ENCODE results near the gene HIRA.

The HIRA gene

DNA sequence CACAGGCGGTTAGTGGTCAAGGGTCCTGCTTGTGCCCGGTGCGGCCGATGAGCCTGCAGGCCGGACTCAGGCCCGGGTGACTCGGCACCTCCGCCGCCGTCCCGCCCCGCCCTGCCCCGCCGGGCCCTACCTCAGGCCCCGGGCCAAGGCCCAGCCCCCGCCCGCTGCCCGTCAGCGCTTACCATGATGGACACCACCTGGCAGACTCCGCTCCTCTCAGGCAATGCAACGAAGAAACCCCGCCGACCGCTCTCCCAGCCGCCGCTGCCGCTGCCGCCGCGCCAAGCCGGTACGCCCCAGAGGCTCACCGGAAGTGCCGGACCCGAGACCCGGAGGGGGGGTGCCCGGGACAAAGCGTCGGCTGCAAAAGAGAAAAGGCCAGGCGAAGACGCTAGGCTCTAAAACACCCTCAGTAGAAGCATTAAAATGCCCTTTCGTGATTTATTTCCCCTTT is 47.4 kb upstream of the HIRA start, which contains the start of gene UFD1:
Gene UFD1 (minus strand): TSS at position 293 of the 454 bp plus-strand sequence. CDS start 108 bp downstream, at position 185.
- H4K20me1 ChIP-seq (ENCODE audit: control insufficient read depth, insufficient read depth, low read depth, low read length), result peaks cover 17% of the 10 kb centered on the region; the same call in 1 of the 2 replicates
- TF ChIP-seq, protein P1, sequence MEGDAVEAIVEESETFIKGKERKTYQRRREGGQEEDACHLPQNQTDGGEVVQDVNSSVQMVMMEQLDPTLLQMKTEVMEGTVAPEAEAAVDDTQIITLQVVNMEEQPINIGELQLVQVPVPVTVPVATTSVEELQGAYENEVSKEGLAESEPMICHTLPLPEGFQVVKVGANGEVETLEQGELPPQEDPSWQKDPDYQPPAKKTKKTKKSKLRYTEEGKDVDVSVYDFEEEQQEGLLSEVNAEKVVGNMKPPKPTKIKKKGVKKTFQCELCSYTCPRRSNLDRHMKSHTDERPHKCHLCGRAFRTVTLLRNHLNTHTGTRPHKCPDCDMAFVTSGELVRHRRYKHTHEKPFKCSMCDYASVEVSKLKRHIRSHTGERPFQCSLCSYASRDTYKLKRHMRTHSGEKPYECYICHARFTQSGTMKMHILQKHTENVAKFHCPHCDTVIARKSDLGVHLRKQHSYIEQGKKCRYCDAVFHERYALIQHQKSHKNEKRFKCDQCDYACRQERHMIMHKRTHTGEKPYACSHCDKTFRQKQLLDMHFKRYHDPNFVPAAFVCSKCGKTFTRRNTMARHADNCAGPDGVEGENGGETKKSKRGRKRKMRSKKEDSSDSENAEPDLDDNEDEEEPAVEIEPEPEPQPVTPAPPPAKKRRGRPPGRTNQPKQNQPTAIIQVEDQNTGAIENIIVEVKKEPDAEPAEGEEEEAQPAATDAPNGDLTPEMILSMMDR (IDR thresholded peaks at IDR 0.05; ENCODE audit: low read depth, low read length, poor library complexity, severe bottlenecking), result no peak
- TF ChIP-seq EZH2phosphoT487 (IDR thresholded peaks at IDR 0.05; ENCODE audit: borderline replicate concordance, low read length), result no peak
- H3K4me1 ChIP-seq (ENCODE audit: control insufficient read depth, low read length), result peaks cover 19% of the 10 kb centered on the region
- peak within 1 kb of the TSS; percentile 82 for H3K27ac ChIP-seq (ENCODE audit: low read depth, low read length)
- no peaks in the 10 kb centered on the region for H3F3A ChIP-seq (ENCODE audit: control insufficient read depth, insufficient read depth)
- no peaks in the 10 kb centered on the region for H3K9me3 ChIP-seq (ENCODE audit: control insufficient read depth, insufficient read depth, low read length)
- H3K79me2 ChIP-seq (ENCODE audit: control insufficient read depth, low read length), result peaks cover 79% of the 10 kb centered on the region
- H3K36me3 ChIP-seq (ENCODE audit: control insufficient read depth, low read length), result peaks cover 62% of the 10 kb centered on the region
- peak within 1 kb of the TSS; percentile 99 for H3K4me3 ChIP-seq (ENCODE audit: low read length)
- no peaks in the 10 kb centered on the region for H3K27me3 ChIP-seq (ENCODE audit: control insufficient read depth, low read length)
- peak within 1 kb of the TSS; percentile 90 for H3K4me2 ChIP-seq (ENCODE audit: low read length)
- no peaks in the 10 kb centered on the region for H3K9me2 ChIP-seq (replicated peaks; ENCODE audit: control insufficient read depth, low read length)

- Histone ChIP-seq H3K4me2 (ENCODE audit: low read length) (peak overlapping the region; percentile 90), H3K27me3 (ENCODE audit: control insufficient read depth, low read length) (no peaks in the 10 kb centered on the region), H3K9me2 (replicated peaks; ENCODE audit: control insufficient read depth, low read length) (no peaks in the 10 kb centered on the region), H3F3A (ENCODE audit: control insufficient read depth, insufficient read depth) (no peaks in the 10 kb centered on the region), H4K20me1 (ENCODE audit: control insufficient read depth, insufficient read depth, low read depth, low read length) (peaks cover 17% of the 10 kb centered on the region; the same call in 1 of the 2 replicates), H3K36me3 (ENCODE audit: control insufficient read depth, low read length) (peaks cover 62% of the 10 kb centered on the region), H3K79me2 (ENCODE audit: control insufficient read depth, low read length) (peaks cover 83% of the 10 kb centered on the region), H3K9me3 (ENCODE audit: control insufficient read depth, insufficient read depth, low read length) (no peaks in the 10 kb centered on the region), H3K4me3 (ENCODE audit: low read length) (peak overlapping the region; percentile 99), H3K4me1 (ENCODE audit: control insufficient read depth, low read length) (peaks cover 19% of the 10 kb centered on the region), H3K27ac (ENCODE audit: low read depth, low read length) (peak overlapping the region; percentile 82)
- TF ChIP-seq EZH2phosphoT487 (IDR thresholded peaks at IDR 0.05; ENCODE audit: borderline replicate concordance, low read length), result no peak
- TF ChIP-seq, protein P1 (IDR thresholded peaks at IDR 0.05; ENCODE audit: low read depth, low read length, poor library complexity, severe bottlenecking), result no peak
These were observed 46.7 kb upstream of the HIRA start for GRCh38 chr22:19478045-19478900.

DNA sequence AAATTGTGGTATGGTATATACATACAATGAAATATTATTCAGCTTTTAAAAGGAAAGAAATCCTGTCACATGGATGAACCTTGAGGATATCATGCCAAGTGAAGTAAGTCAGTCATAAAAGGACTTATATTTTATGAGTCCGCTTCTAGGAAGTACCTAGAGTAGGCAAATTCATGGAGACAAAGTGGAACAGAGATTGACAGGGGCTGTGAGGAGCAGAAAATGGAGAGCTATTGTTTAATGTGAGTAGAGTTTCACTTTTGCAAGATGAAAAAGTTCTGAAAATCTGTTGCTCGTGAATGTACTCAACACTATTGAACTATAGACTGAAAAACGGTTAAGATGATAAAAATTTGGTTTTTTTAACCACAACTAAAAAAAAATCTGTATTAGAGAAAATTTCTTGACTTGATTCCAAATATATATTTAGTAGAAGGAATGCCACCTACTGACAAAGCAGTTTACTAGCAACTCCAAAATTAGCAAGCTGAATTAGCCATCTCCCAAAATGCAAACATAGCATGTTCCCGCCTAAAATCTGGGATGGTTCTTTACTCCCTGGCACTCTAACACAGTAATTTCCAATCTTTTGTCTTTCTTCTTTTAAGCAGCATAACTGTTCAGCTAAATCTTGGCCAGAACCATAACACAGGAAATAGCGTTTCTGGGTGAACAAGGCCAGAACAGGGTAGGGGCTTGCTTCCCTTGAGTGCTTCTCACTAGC is 46.0 kb upstream of the HIRA start:
- H3K4me1 ChIP-seq (ENCODE audit: control insufficient read depth, low read length), result peaks cover 19% of the 10 kb centered on the region
- H3K9me3 ChIP-seq (ENCODE audit: control insufficient read depth, insufficient read depth, low read length), result no peaks in the 10 kb centered on the region
- no peaks in the 10 kb centered on the region for H3F3A ChIP-seq (ENCODE audit: control insufficient read depth, insufficient read depth)
- H4K20me1 ChIP-seq (ENCODE audit: control insufficient read depth, insufficient read depth, low read depth, low read length), result peaks cover 17% of the 10 kb centered on the region; the same call in 1 of the 2 replicates
- H3K9me2 ChIP-seq (replicated peaks; ENCODE audit: control insufficient read depth, low read length), result no peaks in the 10 kb centered on the region
- peak overlapping the region; percentile 99 for H3K4me3 ChIP-seq (ENCODE audit: low read length)
- peak overlapping the region; percentile 90 for H3K4me2 ChIP-seq (ENCODE audit: low read length)
- no peaks in the 10 kb centered on the region for H3K27me3 ChIP-seq (ENCODE audit: control insufficient read depth, low read length)
- peaks cover 84% of the 10 kb centered on the region for H3K79me2 ChIP-seq (ENCODE audit: control insufficient read depth, low read length)
- H3K27ac ChIP-seq (ENCODE audit: low read depth, low read length), result peak overlapping the region; percentile 23
- H3K36me3 ChIP-seq (ENCODE audit: control insufficient read depth, low read length), result peaks cover 62% of the 10 kb centered on the region
- TF ChIP-seq EZH2phosphoT487 (IDR thresholded peaks at IDR 0.05; ENCODE audit: borderline replicate concordance, low read length), result no peak
- TF ChIP-seq, protein P1 (IDR thresholded peaks at IDR 0.05; ENCODE audit: low read depth, low read length, poor library complexity, severe bottlenecking), result peak; percentile 39

Data from DOHH2 (cell line).